Sciatic nerve (tissue), 2 donors: ENCODE results near the gene POLR2L. TPM values are rescaled to one million over a fixed set of nuclear protein-coding genes. Genes with fewer than 3 reads are reported as not detected.

Source experiments
- ATAC-seq: fragments of 200-7000 bp; cut with Tn5 transposase; one replicate; pipeline ENCODE4 v1.9.1; 2020; ENCODE audit warnings: mild to moderate bottlenecking, moderate library complexity
- DNase-seq: peaks from one replicate; pipeline ENCODE4 v3.0.0-alpha.2; 2020; ENCODE audit warnings: low spot score
- intact Hi-C: fragments of 100-400 bp; cut with DNase I; formaldehyde crosslinking; loops from one replicate; pipeline ENCODE4 v1.14.2; 2022
- total RNA-seq: library from RNA; stranded (reverse); fragmentation: NEBNext Ultra II Directional; extraction: Animal tissue kit (Norgen Biotek cat#: 25700); gene quantifications from one replicate; pipeline ENCODE4 v1.2.1, GENCODE V29; 2021
- donor health status: DM: no; HTN: no; CAD: no.
- donor health status: DM: no; HTN: no; CAD: no.

Gene POLR2L
- total RNA-seq, 1 donor from 2014 or later, result 85.2 TPM

DNA sequence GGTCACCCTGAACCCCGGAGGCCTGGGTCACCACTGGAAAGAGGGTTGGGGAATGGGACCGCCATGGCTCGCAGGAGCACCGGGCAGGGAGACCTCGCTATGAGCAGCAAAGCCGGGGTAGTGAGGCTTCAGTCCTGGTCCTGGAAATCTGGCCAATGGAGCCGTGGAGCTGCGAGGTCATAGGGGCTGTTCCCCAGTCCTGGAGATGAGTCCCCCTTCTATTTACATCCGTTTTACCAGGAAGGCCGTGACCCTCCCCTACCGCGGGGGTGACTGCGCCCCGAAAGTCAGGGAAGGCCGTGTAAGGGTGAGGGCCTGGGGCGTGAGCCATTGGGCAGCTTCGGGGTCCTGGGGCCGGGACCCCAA, 37.7 kb downstream of the POLR2L start:
- DNase-seq, result no peak
- intact Hi-C loops, result no loop called here
- no peak for ATAC-seq

DNA sequence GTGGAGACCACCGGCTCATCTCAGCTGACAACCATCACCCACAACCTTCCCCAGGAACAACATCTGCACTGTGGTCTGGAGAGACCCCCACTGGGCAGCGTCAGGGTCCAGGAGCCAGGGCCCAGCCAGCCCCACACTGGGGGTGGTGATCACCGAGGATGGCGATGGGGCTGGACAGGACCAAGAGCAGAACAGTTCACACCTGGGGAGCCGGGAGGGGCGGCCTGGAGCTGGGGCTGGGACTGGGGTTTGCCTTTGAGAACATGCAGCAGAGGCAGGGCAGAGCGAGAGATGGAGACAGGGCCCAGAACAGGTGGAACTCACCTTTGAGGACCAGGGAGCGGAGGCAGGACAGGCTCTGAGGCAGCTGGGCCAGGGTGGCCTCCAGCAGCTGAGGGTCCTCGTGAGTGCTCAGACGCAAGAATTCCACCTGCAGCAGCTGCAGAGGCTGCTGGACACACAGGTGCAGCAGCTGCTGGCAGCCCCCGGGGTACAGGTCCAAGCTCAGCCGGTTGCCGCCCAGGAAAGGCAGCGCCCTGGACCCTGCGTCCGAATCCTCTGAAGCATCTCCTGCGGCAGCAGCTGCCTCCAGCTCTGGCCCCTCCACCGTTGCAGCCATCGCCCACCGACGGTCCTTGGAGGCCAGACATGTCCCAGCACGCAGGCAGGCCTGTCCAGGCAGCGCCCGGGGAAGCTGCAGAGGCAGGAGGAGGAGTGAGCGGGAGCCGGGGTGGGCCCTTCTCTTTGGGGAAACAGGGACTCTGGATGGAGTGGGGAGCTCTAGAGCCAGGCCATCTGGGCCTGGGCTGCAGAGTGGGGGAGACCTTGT, 38.3 kb downstream of the POLR2L start:
- intact Hi-C loops, result no loop called here
- DNase-seq, result no peak
- no peak for ATAC-seq

DNA sequence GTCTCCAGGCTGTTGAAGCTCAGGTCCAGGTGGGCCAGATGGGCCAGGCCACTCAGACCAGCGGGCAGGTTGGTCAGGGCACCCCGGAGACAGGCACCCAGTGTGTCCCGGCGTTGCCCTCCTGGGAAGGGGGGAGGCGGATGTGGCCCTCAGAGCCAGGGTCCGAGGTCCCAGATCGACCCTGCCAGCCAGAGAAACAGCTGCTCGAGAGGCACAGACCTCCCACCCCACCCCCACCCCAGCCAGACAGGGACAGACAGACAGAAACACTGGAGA, 38.9 kb downstream of the POLR2L start:
- intact Hi-C loops, result no loop called here
- ATAC-seq, result no peak
- no peak for DNase-seq

DNA sequence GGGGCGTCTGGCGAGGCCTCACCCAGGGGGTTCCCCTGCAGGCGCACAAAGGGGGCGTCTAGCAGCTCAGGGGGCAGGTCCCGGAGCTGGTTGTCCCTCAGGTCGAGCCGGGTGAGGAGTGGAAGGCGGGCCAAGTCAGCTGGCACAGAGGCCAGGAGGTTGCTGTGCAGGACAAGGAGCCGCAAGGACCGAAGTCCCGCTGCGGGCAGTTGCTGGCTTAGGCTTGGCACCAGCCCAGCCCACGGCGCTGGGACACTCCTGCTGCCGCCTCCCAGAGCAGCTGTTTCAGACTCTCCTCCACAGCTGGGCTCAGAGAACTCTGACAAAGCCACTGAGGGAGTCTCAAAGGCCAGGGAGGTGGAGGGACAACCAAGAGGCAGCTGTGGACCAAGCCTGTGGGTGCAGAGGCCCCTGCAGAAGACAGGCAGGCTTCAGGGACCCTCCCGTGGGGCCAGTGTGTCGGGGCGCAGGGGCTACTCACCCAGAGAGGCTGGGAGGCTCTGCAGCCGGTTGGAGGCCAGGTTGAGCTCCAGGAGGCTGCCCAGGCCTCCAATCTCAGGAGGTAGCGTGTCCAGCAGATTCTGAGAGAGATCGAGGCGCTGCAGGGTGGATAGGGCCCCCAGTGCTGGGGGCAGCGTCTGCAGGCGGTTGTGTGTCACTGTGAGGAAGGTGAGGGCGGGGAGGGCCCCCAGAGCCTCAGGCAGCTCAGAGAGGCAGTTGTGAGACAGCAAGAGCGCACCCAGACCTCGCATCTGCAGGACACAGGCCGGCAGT, 39.4 kb downstream of the POLR2L start:
- DNase-seq (no peak), ATAC-seq (no peak)
- intact Hi-C loops, result no loop called here

- ATAC-seq (no peak), DNase-seq (no peak)
- intact Hi-C loops, result no loop called here
These were observed 40.2 kb downstream of the POLR2L start for GRCh38 chr11:802018-802617.

DNA sequence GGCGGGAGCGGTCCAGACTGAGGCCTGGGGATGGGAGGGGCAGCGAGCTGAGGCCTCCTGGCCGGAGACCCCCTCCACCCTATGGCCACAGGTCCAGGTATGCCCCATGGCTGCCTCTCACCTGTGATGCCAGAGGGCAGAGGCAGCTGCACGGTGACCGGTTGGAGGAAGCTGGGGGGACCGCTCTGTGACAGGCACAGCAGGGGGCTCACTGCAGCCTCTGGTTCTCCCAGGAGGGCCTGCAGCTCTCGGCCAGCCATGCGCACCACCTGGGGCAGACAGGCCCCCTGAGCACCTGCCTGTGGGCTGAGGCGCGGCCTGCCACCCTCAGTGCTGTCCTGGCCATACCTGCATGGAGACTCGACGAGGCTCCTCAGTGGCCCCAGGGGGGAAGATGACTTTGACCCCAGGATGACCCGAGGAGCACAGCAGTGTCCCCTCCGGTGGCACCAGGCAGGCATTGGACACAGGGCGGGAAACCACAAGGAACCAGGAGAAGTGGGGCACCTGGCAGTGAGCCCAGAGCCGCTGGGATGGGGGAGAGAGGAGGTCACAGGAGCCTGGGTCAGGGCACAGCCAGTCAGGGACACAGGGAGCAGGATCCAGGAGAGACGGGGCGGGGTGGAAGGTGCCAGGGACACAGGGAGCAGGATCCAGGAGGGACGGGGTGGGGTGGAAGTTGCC, 41.1 kb downstream of the POLR2L start:
- intact Hi-C loops, result no loop called here
- no peak for DNase-seq

GRCh38 chr11:800473-800872, 41.9 kb downstream of the POLR2L start:
- ATAC-seq (no peak), DNase-seq (no peak)
- intact Hi-C loops, result no loop called here

More for the DNA sequence above, 41.1 kb downstream of the POLR2L start:
- ATAC-seq, result no peak

GRCh38 chr11:799641-800316, 42.5 kb downstream of the POLR2L start:
- no peak for DNase-seq
- intact Hi-C loops, result loop anchor here (10.0 kb wide), 1 partner anchor 135 kb away; no protein-coding TSS in a partner anchor
- no peak for ATAC-seq

GRCh38 chr11:798093-798713, 44.1 kb downstream of the POLR2L start, which contains the start of gene SLC25A22:
Gene SLC25A22, minus strand, starts transcription at chr11:798281. Its CDS starts 3,275 bp downstream, at chr11:795006.
- ATAC-seq (peak; percentile 37), DNase-seq (peak; percentile 86)
- intact Hi-C loops, result loop anchor here (10.0 kb wide), 1 partner anchor 133 kb away; no protein-coding TSS in a partner anchor

GRCh38 chr11:797296-798092, 44.8 kb downstream of the POLR2L start:
- peak; percentile 83 for DNase-seq

GRCh38 chr11:796565-797295, 45.6 kb downstream of the POLR2L start:
- ATAC-seq, result peak; percentile 0
- no peak for DNase-seq
- intact Hi-C loops, result loop anchor here (10.0 kb wide), 1 partner anchor 132 kb away; no protein-coding TSS in a partner anchor

More at GRCh38 chr11:797296-798092, 44.8 kb downstream of the POLR2L start:
- intact Hi-C loops, result loop anchor here (10.0 kb wide), 1 partner anchor 133 kb away; no protein-coding TSS in a partner anchor
- peak; percentile 78 for ATAC-seq

GRCh38 chr11:795634-796564, 46.4 kb downstream of the POLR2L start:
- intact Hi-C loops, result loop anchor here (10.0 kb wide), 1 partner anchor 131 kb away; no protein-coding TSS in a partner anchor
- peak; percentile 82 for DNase-seq
- ATAC-seq, result peak; percentile 76

GRCh38 chr11:794766-795633, 47.3 kb downstream of the POLR2L start:
- no peak for ATAC-seq
- DNase-seq, result no peak
- intact Hi-C loops, result loop anchor here (10.0 kb wide), 1 partner anchor 130 kb away; no protein-coding TSS in a partner anchor

GRCh38 chr11:794013-794765, 48.1 kb downstream of the POLR2L start:
- DNase-seq, result no peak
- intact Hi-C loops, result loop anchor here (10.0 kb wide), 1 partner anchor 129 kb away; no protein-coding TSS in a partner anchor
- ATAC-seq, result no peak
